Suprapubic skin (tissue), 4 donors: ENCODE results near the gene MAGEF1. TPM values are rescaled to one million over a fixed set of nuclear protein-coding genes. Genes with fewer than 3 reads are reported as not detected.

ENCODE experiments used
- DNase-seq, 2 donors: peaks; one replicate each; pipeline ENCODE4 v3.0.0-alpha.2; 2019; ENCODE audit warnings: low spot score in 2 of 2
- H3K27ac ChIP-seq: fragments of 200-600 bp; sonication (generic); one replicate; pipeline ENCODE4 v1.5.1; 2019
- H3K27me3 ChIP-seq: fragments of 200-600 bp; sonication (generic); one replicate; pipeline ENCODE4 v1.5.1; 2019
- H3K36me3 ChIP-seq: fragments of 200-600 bp; sonication (generic); one replicate; pipeline ENCODE4 v1.5.1; 2019
- H3K4me1 ChIP-seq: fragments of 200-600 bp; sonication (generic); one replicate; pipeline ENCODE4 v1.5.1; 2019
- H3K4me3 ChIP-seq: fragments of 200-600 bp; sonication (generic); one replicate; pipeline ENCODE4 v1.5.1; 2019; ENCODE audit warnings: mild to moderate bottlenecking
- H3K9me3 ChIP-seq: fragments of 200-600 bp; sonication (generic); one replicate; pipeline ENCODE4 v1.5.1; 2019
- CTCF ChIP-seq, 2 donors: fragments of 200-600 bp in 1 of 2; fragments of 450-650 bp in 1 of 2; sonication (generic) in 1 of 2; IDR thresholded peaks; one replicate each; pipeline ENCODE4 v1.5.1; 2016 to 2019; ENCODE audit warnings: antibody characterized with exemption in 2 of 2, mild to moderate bottlenecking in 1 of 2, moderate library complexity in 1 of 2
- EP300 ChIP-seq: sonication (generic); formaldehyde crosslinking; IDR thresholded peaks from one replicate; pipeline ENCODE4 v1.6.1; 2017; ENCODE audit warnings: antibody characterized with exemption
- POLR2A ChIP-seq, 2 donors: fragments of 450-650 bp; IDR thresholded peaks; one replicate each; pipeline ENCODE4 v1.6.1; 2017; ENCODE audit warnings: antibody characterized with exemption in 2 of 2, mild to moderate bottlenecking in 2 of 2, moderate library complexity in 2 of 2
- POLR2AphosphoS5 ChIP-seq, 3 donors: sonication (generic); formaldehyde crosslinking; IDR thresholded peaks; one replicate each; pipeline ENCODE4 v1.6.1; 2017; ENCODE audit warnings: antibody characterized with exemption in 3 of 3
- WGBS: methylation state at CpG from one replicate; pipeline ENCODE4 v1.1.5; 2018; 5-methylcytosine and 5-hydroxymethylcytosine counted together
- total RNA-seq, 4 donors: library from RNA; depleted of rRNA; stranded (reverse); fragments of >200 nt; gene quantifications; one replicate each; pipeline ENCODE4 v1.1.0, GENCODE V29; 2016

Gene MAGEF1
- total RNA-seq, 4 donors from 2014 or later, result 12.8 to 26.5 (median 17.7) TPM

DNA sequence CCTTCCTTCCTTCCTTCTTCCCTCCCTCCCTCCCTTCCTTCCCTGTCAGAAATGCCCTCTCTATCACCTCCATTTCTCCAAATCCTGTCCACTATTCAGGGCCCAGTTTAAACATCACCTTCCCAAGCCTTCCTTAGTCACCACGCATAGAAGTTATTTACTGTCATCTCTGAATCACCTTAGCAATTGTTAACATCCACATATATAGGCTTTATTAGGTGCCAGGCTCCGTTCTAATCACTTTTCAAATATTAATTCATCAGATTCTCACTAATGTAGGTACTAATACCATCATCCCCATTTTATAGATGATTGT is 1.1 kb upstream of the MAGEF1 start:
- H3K9me3 ChIP-seq, result no peaks in the 10 kb centered on the region
- H3K4me3 ChIP-seq, result no peak overlapping the region
- peaks cover 34% of the 10 kb centered on the region for H3K4me1 ChIP-seq
- no peaks in the 10 kb centered on the region for H3K27me3 ChIP-seq
- DNase-seq, result no peak
- WGBS, result 63% methylated on average over 2 of the region's 2 CpGs
- no peaks in the 10 kb centered on the region for H3K36me3 ChIP-seq
- TF ChIP-seq CTCF (IDR thresholded peaks at IDR 0.05) (no peak), POLR2A (IDR thresholded peaks at IDR 0.05) (no peak), EP300 (no peak), POLR2AphosphoS5 (IDR thresholded peaks at IDR 0.05) (no peak)
- H3K27ac ChIP-seq, result no peak overlapping the region

DNA sequence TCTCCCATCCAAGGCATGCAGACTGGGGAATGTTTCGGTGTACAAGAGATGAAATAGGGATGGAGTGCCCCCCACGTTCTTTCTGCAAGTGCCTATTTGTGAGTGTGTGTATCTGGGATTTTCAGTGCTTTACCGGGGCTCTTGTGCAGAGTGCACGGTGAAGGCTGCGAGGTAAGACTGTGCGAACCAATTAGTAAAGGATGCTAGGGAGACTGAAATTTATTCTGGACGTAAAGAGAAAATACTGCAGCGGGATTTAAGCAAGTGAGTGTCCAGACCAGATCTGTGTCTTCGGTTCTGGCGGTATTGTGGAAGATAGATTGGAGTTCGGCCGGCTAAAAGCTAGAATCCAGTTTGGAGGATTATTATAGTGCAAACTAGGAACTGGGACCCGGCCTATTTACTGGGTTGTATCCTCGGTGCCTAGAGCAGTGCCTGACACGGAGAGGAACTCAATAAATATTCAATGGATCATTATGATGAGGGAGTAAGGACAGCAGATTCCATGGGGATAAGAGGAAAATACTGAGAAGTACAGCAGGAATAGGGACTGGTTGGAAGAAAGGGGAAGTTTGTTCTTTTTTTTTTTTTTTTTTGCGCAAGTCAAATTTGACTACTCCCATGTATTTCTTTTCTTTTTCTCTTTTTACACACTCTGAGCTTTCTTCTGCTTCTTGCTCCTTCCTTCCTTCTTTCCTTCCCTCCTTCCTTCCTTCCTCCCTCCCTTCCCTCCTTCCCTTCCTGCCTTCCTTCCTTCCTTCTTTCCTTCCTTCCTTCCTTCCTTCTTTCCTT is 580 bp upstream of the MAGEF1 start:
- 4% methylated on average over 16 of the region's 16 CpGs for WGBS
- H3K27ac ChIP-seq, result peak overlapping the region; percentile 85

DNA sequence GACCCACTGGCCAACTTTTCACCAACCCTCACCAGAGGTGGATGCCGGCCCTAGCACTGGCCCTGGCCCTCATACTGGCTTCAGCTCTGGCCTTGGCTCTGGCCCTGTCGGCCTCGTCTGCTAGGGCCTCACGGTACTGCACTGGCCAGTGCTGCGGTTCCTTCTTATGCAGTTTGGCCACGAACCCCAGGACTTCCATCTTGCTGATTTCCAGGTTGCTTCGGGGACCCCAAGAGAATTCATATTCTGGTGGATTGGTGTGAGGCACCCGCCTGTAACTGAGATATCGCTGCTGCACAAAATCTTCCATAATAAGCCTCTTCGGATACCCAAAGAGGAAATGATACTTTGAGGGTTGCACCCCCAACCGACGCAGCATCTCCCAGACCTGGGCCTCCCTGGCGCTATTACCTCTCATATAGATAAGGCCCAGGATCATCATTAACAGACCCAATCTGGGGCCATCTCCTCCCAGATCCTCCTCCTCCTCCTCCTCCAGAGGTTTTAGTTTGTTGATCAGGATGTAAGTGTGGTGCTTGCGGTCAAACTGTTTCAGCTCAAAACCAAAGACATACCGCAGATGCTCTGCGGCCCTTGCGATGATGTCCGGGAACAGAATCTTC is 883 bp downstream of the MAGEF1 start:
- Histone ChIP-seq H3K4me1 (peaks cover 23% of the 10 kb centered on the region), H3K27me3 (no peaks in the 10 kb centered on the region), H3K36me3 (no peaks in the 10 kb centered on the region), H3K27ac (peak overlapping the region; percentile 85), H3K4me3 (peak overlapping the region; percentile 68), H3K9me3 (no peaks in the 10 kb centered on the region)
- no peak for DNase-seq
- TF ChIP-seq POLR2A (IDR thresholded peaks at IDR 0.05) (no peak), POLR2AphosphoS5 (IDR thresholded peaks at IDR 0.05) (no peak), CTCF (IDR thresholded peaks at IDR 0.05) (no peak), EP300 (no peak)
- 17% methylated on average over 18 of the region's 18 CpGs for WGBS

More for the DNA sequence above, 580 bp upstream of the MAGEF1 start:
- Histone ChIP-seq H3K4me1 (peaks cover 34% of the 10 kb centered on the region), H3K9me3 (no peaks in the 10 kb centered on the region), H3K4me3 (peak overlapping the region; percentile 68), H3K27me3 (no peaks in the 10 kb centered on the region), H3K36me3 (no peaks in the 10 kb centered on the region)
- no peak for DNase-seq
- no peak for TF ChIP-seq EP300
- TF ChIP-seq POLR2AphosphoS5 (IDR thresholded peaks at IDR 0.05), result no peak
- no peak for TF ChIP-seq POLR2A (IDR thresholded peaks at IDR 0.05)
- TF ChIP-seq CTCF (IDR thresholded peaks at IDR 0.05), result no peak

DNA sequence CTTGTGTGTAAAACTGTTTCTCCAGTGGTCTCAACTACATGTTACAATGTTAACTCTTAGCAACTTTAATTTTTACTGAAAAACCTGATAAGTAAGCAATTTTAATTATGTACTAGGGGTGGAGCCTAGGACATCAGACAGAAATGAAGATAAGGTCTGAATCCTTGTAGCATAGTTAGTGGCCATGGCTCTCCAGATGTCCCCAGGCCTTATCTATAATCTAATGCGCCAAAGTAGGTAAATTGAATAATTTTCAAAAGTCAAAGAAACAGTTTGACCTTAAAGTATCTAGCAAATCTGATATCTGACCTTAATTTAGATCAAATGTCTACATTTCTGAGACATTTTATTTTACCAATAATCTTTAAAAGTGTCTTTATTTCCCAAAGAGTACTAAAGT is 8.2 kb downstream of the MAGEF1 start:
- Histone ChIP-seq H3K27me3 (no peaks in the 10 kb centered on the region), H3K9me3 (no peaks in the 10 kb centered on the region), H3K4me1 (no peaks in the 10 kb centered on the region), H3K27ac (no peak overlapping the region), H3K36me3 (no peaks in the 10 kb centered on the region), H3K4me3 (no peak overlapping the region)
- WGBS, result 100% methylated on average over 1 of the region's 1 CpG
- DNase-seq, result no peak
- TF ChIP-seq CTCF (IDR thresholded peaks at IDR 0.05) (no peak), POLR2AphosphoS5 (IDR thresholded peaks at IDR 0.05) (no peak), EP300 (no peak), POLR2A (IDR thresholded peaks at IDR 0.05) (no peak)

DNA sequence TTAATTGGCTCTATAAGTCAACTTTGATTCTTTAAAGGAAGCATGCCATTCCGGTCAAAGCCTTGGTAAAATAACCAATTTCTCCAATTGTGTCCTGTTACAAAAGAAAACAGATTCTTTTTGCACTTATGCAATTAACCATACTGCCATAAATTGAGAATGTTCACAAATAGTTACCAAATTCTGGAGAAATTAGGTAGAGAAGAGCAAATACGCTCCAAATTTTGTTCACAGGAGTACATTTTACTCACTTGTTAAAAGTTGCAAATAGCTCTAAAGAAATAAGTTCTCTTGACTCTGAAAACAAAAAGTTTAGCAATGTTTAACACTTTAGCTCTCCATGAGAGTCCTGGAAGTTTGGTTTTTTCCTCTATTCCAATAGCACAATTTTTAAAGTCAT is 11.1 kb downstream of the MAGEF1 start:
- WGBS, result 98% methylated on average over 2 of the region's 2 CpGs
- peaks cover 6% of the 10 kb centered on the region for H3K4me1 ChIP-seq
- no peaks in the 10 kb centered on the region for H3K27me3 ChIP-seq
- no peak overlapping the region for H3K27ac ChIP-seq
- DNase-seq, result no peak
- no peak overlapping the region for H3K4me3 ChIP-seq
- H3K36me3 ChIP-seq, result no peaks in the 10 kb centered on the region
- no peaks in the 10 kb centered on the region for H3K9me3 ChIP-seq
- no peak for TF ChIP-seq EP300
- no peak for TF ChIP-seq POLR2A (IDR thresholded peaks at IDR 0.05)
- no peak for TF ChIP-seq POLR2AphosphoS5 (IDR thresholded peaks at IDR 0.05)
- no peak for TF ChIP-seq CTCF (IDR thresholded peaks at IDR 0.05)
